Measurements from ENCODE around the gene POLR1H. TPM values are rescaled to one million over a fixed set of nuclear protein-coding genes. Genes with fewer than 3 reads are reported as not detected.

The POLR1H gene
- total RNA-seq, 1 donor from 2014 or later: 36.9 TPM

DNA sequence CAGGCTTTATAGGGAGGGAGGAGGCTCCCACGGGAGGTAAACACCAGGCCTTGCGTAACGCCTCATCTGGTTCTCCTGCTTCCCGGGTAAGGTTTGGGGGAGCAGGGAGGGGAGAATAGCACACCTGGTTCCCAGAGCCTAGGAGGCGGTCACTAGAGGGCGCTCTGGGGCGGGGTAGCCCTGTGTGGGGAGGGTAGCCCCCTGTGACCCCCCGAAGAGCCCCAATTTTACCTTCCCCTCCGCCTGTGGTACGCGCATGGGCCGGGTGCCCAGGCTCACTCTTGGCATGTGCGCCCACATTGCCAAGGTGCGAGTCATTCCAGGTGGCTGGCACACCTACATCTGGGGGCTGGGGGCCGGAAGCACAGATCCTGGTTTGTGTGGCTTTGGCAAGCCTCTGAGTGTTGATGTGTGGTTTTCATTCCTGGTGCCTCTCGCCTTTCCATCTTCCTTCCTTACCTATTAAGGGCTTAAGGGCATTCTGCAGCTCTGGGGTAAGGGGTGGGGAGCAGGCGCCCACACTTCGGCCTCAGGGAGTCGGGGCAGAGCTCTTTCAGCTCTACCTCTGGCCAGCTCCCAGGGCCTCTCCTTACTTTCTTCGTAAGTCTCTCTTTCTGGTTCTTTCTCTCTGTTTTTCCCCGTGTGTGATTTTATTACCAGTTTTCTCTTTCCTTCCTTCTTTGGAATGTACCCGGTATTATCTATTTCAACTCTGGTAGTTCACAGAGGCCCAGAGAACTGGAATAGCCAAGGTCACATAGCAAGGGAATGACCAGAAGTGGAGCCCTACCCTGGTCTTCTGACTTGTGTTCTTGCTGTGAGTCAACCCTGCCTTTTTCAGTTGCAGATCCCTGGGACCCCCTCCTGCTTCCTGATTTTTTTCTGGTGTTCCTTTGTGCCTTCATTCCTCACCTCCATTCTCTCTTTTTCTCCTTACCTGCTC, 15.0 kb downstream of the POLR1H start:
- Histone ChIP-seq H3K27ac (no peak overlapping the region), H3K36me3 (no peaks in the 10 kb centered on the region), H3K27me3 (peaks cover 8% of the 10 kb centered on the region), H3K4me1 (peaks cover 7 to 14% of the 10 kb centered on the region in 2 donors), H3K9me3 (no peaks in the 10 kb centered on the region), H3K4me3 (peak overlapping the region; percentile 26 to 55)
- no peak for DNase-seq (ENCODE audit: low spot score in 2 of 2)
- intact Hi-C loops (cut with DNase I): no loop called here
- TF ChIP-seq, protein P1, sequence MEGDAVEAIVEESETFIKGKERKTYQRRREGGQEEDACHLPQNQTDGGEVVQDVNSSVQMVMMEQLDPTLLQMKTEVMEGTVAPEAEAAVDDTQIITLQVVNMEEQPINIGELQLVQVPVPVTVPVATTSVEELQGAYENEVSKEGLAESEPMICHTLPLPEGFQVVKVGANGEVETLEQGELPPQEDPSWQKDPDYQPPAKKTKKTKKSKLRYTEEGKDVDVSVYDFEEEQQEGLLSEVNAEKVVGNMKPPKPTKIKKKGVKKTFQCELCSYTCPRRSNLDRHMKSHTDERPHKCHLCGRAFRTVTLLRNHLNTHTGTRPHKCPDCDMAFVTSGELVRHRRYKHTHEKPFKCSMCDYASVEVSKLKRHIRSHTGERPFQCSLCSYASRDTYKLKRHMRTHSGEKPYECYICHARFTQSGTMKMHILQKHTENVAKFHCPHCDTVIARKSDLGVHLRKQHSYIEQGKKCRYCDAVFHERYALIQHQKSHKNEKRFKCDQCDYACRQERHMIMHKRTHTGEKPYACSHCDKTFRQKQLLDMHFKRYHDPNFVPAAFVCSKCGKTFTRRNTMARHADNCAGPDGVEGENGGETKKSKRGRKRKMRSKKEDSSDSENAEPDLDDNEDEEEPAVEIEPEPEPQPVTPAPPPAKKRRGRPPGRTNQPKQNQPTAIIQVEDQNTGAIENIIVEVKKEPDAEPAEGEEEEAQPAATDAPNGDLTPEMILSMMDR (IDR thresholded peaks at IDR 0.05): peak in 2 of 3 experiments; percentile 22 to 24

DNA sequence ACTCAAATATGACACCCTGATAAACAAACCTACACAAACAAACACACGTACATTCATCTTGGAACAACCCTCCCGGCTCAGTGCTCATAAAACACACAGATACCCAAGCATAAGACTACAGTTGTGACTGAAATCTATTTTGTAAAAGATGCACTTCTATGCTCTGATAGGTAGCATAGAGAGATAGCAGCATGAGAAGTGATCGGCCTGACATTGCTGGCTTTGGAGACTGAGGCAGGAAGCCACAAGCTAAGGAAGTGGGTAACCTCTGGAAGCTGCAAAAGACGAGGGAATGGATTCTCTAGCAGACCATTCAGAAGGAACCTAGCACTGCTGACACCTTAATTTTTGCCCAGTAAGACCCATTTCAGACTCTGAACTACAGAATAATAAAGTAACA, 16.2 kb downstream of the POLR1H start:
- Histone ChIP-seq H3K27ac (no peak overlapping the region), H3K4me3 (no peak overlapping the region), H3K27me3 (peaks cover 8% of the 10 kb centered on the region), H3K9me3 (no peaks in the 10 kb centered on the region), H3K36me3 (no peaks in the 10 kb centered on the region), H3K4me1 (peaks cover 7 to 14% of the 10 kb centered on the region in 2 donors)
- no peak for DNase-seq (ENCODE audit: low spot score in 2 of 2)
- intact Hi-C loops (cut with DNase I): no loop called here
- TF ChIP-seq, protein P1 (IDR thresholded peaks at IDR 0.05): no peak

DNA sequence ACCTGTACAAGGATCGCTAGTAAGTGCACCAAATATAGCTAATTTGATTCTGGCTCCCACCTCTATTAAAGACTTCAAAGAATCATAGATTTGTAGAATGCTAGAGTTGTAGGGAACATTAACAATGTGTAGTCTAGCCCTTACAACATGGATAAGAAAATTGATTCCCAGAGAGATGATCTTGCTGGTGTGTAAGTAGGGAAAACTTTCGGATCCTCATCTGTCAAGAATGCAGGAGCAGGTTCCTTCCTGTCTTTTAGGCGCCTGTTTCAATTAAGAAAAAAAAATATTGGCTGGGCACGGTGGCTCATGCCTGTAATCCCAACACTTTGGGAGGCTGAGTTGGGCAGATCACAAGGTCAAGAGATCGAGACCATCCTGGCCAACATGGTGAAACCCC, 26.8 kb downstream of the POLR1H start:
- Histone ChIP-seq H3K36me3 (no peaks in the 10 kb centered on the region), H3K4me3 (no peak overlapping the region), H3K9me3 (no peaks in the 10 kb centered on the region), H3K4me1 (no peaks in the 10 kb centered on the region), H3K27me3 (no peaks in the 10 kb centered on the region), H3K27ac (no peak overlapping the region)
- TF ChIP-seq, protein P1 (IDR thresholded peaks at IDR 0.05): no peak
- DNase-seq (ENCODE audit: low spot score in 2 of 2): no peak
- intact Hi-C loops (cut with DNase I): no loop called here

DNA sequence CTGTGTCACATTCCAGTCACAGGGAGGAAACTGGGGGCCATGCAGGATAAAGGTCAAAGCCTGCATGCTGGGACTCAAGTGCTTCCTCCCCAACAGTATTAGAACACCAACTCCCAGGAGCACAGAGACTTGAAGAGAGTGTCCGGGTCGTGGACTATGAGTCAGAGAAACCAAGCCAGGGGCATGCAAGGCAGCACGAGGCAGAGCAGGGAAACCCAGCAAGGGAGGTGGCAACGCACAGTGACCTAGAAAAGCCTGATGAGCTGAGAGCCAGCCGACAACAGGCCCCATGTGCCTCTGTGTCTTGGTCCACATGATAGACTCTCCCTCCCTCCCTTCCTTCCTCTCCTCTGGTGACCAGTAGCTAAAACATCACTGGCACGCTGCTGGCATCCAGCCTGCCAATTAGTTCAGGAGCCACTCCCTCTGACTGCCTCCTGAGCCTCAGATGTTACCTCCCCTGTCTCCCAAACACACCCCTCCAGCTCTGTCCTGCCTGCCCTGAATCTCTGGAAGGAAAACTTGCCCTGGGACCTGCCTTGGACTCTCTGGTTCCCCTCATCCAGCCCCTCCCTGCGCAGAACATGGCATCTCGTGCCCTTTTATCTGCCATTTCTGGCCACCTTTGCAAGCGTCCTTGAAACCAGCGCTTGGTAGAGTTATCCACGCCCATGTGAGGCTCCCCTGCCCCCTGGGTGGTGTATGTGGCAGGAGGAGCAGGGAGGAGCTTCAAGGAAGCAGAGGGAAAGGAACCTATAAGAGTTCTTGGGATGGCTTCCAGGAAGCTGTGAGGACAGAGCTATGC, 30.7 kb downstream of the POLR1H start:
- DNase-seq (ENCODE audit: low spot score in 2 of 2): no peak
- Histone ChIP-seq H3K27me3 (no peaks in the 10 kb centered on the region), H3K9me3 (no peaks in the 10 kb centered on the region), H3K4me3 (no peak overlapping the region), H3K27ac (no peak overlapping the region), H3K4me1 (no peaks in the 10 kb centered on the region), H3K36me3 (no peaks in the 10 kb centered on the region)
- intact Hi-C loops (cut with DNase I): no loop called here
- TF ChIP-seq, protein P1 (IDR thresholded peaks at IDR 0.05): no peak

DNA sequence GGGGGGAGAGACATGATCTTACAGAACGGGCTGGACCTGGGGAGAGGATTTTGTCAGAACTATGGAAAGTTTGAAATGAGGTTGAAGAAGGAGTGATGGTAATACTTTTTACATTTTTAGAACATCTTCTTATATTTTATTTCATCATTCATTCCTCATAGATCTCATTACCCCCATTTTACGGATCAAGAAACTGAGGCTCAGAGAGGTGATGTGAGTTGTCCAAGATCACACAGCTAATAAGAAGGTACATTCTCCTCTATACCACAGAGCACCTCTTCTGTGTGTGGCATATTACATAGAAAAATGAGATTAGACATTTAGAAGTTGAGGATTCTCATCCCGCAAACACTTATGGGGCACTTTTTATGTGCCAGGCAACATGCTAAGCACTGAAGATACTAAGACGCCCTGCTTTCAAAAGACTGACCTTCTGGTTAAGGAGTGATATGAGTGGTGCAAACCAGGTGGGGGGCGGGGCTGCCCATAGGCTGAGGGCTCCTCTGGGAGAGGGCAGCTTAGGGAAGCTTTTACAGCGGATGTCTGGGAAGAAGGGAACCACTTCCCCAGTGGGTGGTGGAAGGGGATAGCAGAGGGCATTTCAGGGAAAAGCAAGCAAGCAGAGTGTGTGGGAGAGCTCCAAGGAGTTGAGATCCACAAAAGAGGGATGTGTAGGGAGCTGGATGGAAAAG, 31.9 kb downstream of the POLR1H start:
- no peaks in the 10 kb centered on the region for H3K36me3 ChIP-seq
- TF ChIP-seq, protein P1 (IDR thresholded peaks at IDR 0.05): no peak
- no peaks in the 10 kb centered on the region for H3K9me3 ChIP-seq
- intact Hi-C loops (cut with DNase I): no loop called here
- no peaks in the 10 kb centered on the region for H3K4me1 ChIP-seq
- H3K27ac ChIP-seq: no peak overlapping the region
- no peak overlapping the region for H3K4me3 ChIP-seq
- H3K27me3 ChIP-seq: peaks cover 2% of the 10 kb centered on the region
- DNase-seq (ENCODE audit: low spot score in 2 of 2): no peak
